Large intestine (tissue), 3 donors: ENCODE data around the gene RPL18A. TPM values are rescaled to one million over a fixed set of nuclear protein-coding genes. Genes with fewer than 3 reads are reported as not detected.

Source experiments
- DNase-seq, 2 donors: peaks; one replicate each; pipeline versions ENCODE4 v3.0.0 to v3.0.0-alpha.2; 2013
- H3K27ac ChIP-seq: one replicate; pipeline ENCODE4 v1.5.1; 2013; ENCODE audit warnings: low read length
- H3K27me3 ChIP-seq: 2 replicates; pipeline ENCODE4 v1.6.1; 2013; ENCODE audit warnings: low read length; ENCODE audit not compliant: control insufficient read depth, insufficient read depth
- H3K36me3 ChIP-seq: 2 replicates; pipeline ENCODE4 v1.6.1; 2013; ENCODE audit warnings: low read length; ENCODE audit not compliant: control insufficient read depth, insufficient read depth
- H3K4me1 ChIP-seq: one replicate; pipeline ENCODE4 v1.6.1; 2013; ENCODE audit warnings: low read length; ENCODE audit not compliant: control insufficient read depth, insufficient read depth
- H3K4me3 ChIP-seq: one replicate; pipeline ENCODE4 v1.5.1; 2013; ENCODE audit warnings: low read length
- H3K9me3 ChIP-seq: one replicate; pipeline ENCODE4 v1.6.1; 2013; ENCODE audit warnings: mild to moderate bottlenecking, low read depth, low read length, moderate library complexity; ENCODE audit not compliant: control insufficient read depth
- WGBS: methylation state at CpG from one replicate; pipeline ENCODE4 v1.1.5; 2013; ENCODE audit warnings: low lambda C conversion rate; ENCODE audit not compliant: insufficient coverage; 5-methylcytosine and 5-hydroxymethylcytosine counted together
- polyA plus RNA-seq: library from polyadenylated mRNA; unstranded; fragments of 120-200 nt; gene quantifications from one replicate; pipeline ENCODE4 v1.2.1, GENCODE V29; 2013

Gene RPL18A
- polyA plus RNA-seq, 1 donor, result 1,919 TPM

GRCh38 chr19:17840019-17840418 lies 19.7 kb upstream of the RPL18A start:
- H3K36me3 ChIP-seq, result peaks cover 6% of the 10 kb centered on the region
- peaks cover 17% of the 10 kb centered on the region for H3K27me3 ChIP-seq
- peaks cover 3% of the 10 kb centered on the region for H3K9me3 ChIP-seq
- DNase-seq, result no peak
- H3K4me1 ChIP-seq, result peaks cover 15% of the 10 kb centered on the region
- no peak overlapping the region for H3K27ac ChIP-seq
- H3K4me3 ChIP-seq, result no peak overlapping the region
- 67% methylated on average over 3 of the region's 6 CpGs for WGBS

DNA sequence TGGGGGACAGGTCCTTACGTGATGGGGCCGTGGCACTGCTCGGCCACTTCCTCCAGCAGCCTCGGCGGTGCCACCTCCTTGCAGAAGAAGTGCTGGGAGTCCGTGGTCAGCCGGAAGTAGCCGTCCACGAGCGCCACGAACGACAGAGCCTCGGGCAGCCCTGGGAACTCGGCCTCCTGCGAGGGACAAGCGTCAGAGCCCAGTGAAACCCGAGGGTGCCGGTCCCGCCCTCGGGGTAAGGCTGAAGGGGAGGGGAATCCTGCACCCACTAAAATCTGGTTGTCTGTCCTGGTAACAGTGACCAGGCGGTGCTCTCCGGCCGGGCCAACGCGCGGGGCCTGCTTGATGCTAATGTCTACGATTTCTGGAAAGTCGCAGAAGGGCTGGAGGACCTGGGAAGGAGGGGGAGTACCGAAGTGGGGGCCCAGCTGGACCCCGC lies 18.3 kb upstream of the RPL18A start:
- Histone ChIP-seq H3K9me3 (peaks cover 3% of the 10 kb centered on the region), H3K27me3 (peaks cover 17% of the 10 kb centered on the region), H3K4me1 (peaks cover 15% of the 10 kb centered on the region), H3K27ac (no peak overlapping the region), H3K4me3 (peak overlapping the region; percentile 19), H3K36me3 (peaks cover 4% of the 10 kb centered on the region)
- WGBS, result no CpG with 5 or more reads among the region's 30 CpGs
- no peak for DNase-seq

DNA sequence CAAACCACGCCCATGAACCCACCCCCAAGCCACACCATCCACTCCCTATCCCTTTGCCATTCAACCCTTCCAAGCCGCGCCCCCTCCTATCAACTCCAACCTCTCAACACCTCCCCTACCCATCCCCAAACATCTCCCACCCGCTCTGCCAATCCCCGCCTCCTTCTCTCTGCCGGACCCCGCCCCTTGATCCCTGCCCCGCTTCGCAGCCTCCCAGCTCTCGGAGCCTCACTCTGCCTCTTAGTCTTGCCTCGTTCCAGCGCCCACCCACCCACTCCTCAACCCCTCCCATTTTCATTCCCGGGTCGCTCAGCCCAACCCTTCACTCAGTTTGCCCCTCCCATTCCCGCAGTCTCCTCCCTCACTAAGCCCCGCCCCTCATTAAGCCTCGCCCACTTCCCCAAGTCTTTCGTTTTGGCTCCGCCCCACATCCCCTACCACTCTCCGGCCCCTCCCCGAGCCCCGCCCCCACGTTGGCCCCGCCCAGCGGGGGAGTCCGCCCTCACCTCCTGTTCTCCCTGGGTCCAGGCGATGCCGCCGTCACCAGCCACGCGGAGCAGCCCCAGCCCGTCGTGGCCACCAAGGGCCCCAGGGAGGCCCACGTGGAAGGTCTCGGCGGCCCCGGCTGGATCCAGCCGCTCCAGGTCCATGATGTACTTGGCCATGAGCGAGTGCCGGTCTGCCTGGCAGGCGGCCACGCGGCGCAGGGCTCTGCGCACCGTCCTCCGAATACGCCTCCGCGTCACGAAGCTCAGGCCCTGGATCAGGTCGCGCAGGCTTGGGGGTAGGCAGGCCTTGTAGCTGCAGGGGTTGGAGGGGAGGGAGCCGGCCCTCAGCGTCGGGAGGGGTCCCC lies 17.7 kb upstream of the RPL18A start:
- peaks cover 17% of the 10 kb centered on the region for H3K27me3 ChIP-seq
- peak; percentile 61 to 74 for DNase-seq
- no peak overlapping the region for H3K27ac ChIP-seq
- WGBS, result 8% methylated on average over 9 of the region's 56 CpGs
- H3K36me3 ChIP-seq, result peaks cover 4% of the 10 kb centered on the region
- peaks cover 3% of the 10 kb centered on the region for H3K9me3 ChIP-seq
- H3K4me3 ChIP-seq, result peak overlapping the region; percentile 19
- H3K4me1 ChIP-seq, result peaks cover 17% of the 10 kb centered on the region

GRCh38 chr19:17842663-17843291 lies 16.9 kb upstream of the RPL18A start:
- H3K27ac ChIP-seq, result no peak overlapping the region
- peaks cover 24% of the 10 kb centered on the region for H3K4me1 ChIP-seq
- WGBS, result no CpG with 5 or more reads among the region's 20 CpGs
- H3K9me3 ChIP-seq, result peaks cover 3% of the 10 kb centered on the region
- H3K4me3 ChIP-seq, result peak overlapping the region; percentile 5
- peaks cover 3% of the 10 kb centered on the region for H3K36me3 ChIP-seq
- no peak for DNase-seq
- H3K27me3 ChIP-seq, result peaks cover 17% of the 10 kb centered on the region

DNA sequence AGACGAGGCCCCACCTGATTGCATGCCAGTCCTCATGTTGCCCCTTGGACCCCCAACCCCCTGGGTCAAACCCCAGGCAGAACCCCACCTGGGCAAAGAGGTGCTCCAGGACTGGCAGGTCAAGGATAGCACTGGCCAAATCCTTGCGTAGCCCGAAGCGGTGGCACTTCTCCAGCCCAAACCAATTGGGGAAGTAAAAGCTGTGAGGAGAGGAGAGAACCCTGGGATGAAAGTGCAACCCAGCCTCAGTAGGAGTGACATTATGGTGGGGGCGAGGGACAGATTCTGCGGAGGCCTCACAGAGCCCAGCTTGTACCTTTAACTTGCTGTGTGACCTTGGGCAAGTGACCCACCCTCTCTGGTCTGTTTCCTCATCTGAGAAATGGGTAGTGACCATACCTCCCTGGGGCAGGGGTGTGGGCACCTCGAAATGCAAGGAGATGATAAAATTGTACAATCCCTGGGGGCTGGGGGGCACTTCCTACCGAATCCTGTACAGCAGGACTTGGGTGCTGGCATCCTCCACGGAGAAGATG lies 16.4 kb upstream of the RPL18A start:
- Histone ChIP-seq H3K27ac (no peak overlapping the region), H3K36me3 (no peaks in the 10 kb centered on the region), H3K9me3 (peaks cover 3% of the 10 kb centered on the region), H3K27me3 (peaks cover 17% of the 10 kb centered on the region), H3K4me3 (no peak overlapping the region), H3K4me1 (peaks cover 29% of the 10 kb centered on the region)
- DNase-seq, result no peak
- WGBS, result no CpG with 5 or more reads among the region's 9 CpGs

- no peak for DNase-seq
- no CpG with 5 or more reads among the region's 14 CpGs for WGBS
- H3K9me3 ChIP-seq, result peaks cover 3% of the 10 kb centered on the region
- H3K4me3 ChIP-seq, result no peak overlapping the region
- H3K27ac ChIP-seq, result no peak overlapping the region
- H3K36me3 ChIP-seq, result no peaks in the 10 kb centered on the region
- peaks cover 17% of the 10 kb centered on the region for H3K27me3 ChIP-seq
- peaks cover 29% of the 10 kb centered on the region for H3K4me1 ChIP-seq
These were observed 15.7 kb upstream of the RPL18A start for GRCh38 chr19:17843908-17844490.

- no CpG with 5 or more reads among the region's 8 CpGs for WGBS
- H3K27ac ChIP-seq, result no peak overlapping the region
- DNase-seq, result no peak
- peaks cover 3% of the 10 kb centered on the region for H3K9me3 ChIP-seq
- H3K4me3 ChIP-seq, result no peak overlapping the region
- peaks cover 29% of the 10 kb centered on the region for H3K4me1 ChIP-seq
- peaks cover 17% of the 10 kb centered on the region for H3K27me3 ChIP-seq
- H3K36me3 ChIP-seq, result no peaks in the 10 kb centered on the region
These were observed 13.6 kb upstream of the RPL18A start for GRCh38 chr19:17846146-17846545.

DNA sequence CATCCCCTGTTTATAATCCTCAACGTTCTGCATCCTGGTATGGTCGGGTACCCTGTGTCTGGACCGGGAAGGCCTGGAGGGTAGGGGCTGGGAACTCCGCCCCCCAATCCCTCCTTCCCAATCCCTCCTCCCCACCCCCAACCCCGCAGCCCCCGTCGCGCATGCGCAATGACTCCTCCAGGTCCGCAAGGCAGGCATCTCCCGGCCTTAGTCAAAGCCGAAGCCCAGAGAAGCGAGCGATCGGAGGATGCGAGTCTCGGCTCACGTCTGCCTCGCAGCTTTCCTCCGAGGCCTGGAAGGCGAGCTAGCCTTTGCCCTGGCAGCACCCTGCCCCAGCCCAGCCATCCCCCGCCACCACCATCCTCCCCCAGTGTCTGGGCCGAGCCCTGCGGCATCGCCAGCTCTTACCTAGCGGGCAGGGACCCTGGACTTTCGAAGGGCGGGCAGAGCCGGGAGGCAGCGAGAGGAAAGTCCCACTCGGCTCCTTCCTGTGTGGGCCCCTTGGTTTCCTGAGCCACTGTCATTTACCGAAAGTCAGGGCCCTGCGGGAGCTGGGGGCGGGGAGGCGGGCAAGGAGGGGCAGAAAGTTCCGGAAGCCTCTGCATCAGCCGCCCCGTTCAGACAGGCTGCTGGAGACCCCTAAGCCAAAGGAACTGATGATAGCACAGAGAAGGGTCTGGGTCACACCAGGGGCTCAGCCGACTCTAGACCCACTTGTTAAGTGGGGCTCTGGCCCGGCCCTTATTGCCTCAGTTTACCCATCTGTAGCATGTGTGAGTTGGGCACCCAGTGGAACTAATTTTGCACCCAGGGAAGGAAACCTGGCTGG lies 12.0 kb upstream of the RPL18A start, which contains the start of gene JAK3:
Gene JAK3 (minus strand): TSS at position 445 of the 829 bp plus-strand sequence. CDS start 3,565 bp downstream, outside the sequence.
- Histone ChIP-seq H3K36me3 (no peaks in the 10 kb centered on the region), H3K4me3 (peak within 1 kb of the TSS; percentile 38), H3K9me3 (no peaks in the 10 kb centered on the region), H3K4me1 (peaks cover 17% of the 10 kb centered on the region), H3K27ac (peak within 1 kb of the TSS; percentile 72), H3K27me3 (peaks cover 2% of the 10 kb centered on the region)
- peak; percentile 61 to 89 for DNase-seq
- WGBS, result no CpG with 5 or more reads among the region's 40 CpGs

DNA sequence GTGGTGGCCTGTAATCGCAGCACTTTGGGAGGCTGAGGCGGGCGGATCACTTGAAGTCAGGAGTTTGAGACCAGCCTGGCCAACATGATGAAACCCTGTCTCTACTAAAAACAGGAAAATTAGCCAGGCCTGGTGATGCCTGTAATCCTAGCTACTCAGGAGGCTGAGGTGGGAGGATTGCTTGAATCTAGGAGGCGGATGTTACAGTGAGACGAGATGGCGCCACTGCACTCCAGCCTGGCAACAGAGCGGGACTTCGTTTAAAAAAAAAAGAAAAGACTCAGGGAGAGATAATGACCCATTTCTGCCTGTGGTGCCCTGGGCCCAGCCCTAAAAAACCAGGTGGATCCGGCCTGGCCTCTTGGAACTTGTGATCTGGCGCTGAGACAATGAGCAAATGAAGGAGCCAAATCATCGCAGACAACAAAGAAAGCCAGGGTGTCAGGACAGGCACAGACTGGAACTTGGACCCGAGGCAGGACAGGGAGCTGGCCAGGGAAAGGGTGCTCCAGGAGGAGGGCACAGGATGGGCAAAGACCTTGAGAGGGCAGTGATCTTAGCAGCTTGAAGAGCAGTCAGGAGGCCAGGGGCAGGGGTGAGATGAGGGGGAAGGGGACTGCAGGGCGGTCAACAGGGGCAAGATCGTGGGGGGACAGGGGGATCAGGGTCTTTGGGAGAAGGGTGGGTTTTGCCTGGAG lies 11.0 kb upstream of the RPL18A start:
- WGBS, result 100% methylated on average over 1 of the region's 14 CpGs
- Histone ChIP-seq H3K4me3 (no peak overlapping the region), H3K27me3 (no peaks in the 10 kb centered on the region), H3K27ac (no peak overlapping the region), H3K9me3 (no peaks in the 10 kb centered on the region), H3K36me3 (no peaks in the 10 kb centered on the region), H3K4me1 (peaks cover 14% of the 10 kb centered on the region)
- no peak for DNase-seq
